Measurements from ENCODE around the gene SKI.

DNA sequence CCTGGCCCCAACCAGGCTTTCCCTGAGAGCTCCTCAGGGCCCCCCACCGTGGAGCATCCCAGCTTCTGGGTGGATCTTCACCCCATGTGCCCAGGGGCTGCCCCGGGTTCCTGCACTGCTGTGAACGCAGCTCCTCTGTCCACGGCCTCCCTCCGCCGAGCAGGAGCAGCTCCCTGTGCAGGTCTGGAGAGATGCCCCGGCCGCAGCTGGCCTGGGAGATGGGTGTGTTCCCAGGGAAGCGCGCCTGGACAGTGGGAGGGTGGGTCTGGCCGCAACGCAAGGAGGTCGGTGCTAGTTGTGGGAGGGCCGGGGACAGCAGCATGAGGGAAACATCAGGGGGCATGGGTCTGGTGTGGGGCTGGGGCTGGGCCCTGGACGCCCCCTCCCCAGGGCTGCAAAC, 91.9 kb downstream of the SKI start:
- TF ChIP-seq CBX8 (IDR thresholded peaks at IDR 0.05; ENCODE audit: borderline replicate concordance, low read depth, low read length) (no peak), CREB1 (IDR thresholded peaks at IDR 0.05) (no peak), EZH2 (IDR thresholded peaks at IDR 0.05; ENCODE audit: low read depth, low read length, severe bottlenecking) (no peak), JUN (IDR thresholded peaks at IDR 0.05; ENCODE audit: low read depth, low read length) (no peak), ATF2 (IDR thresholded peaks at IDR 0.05; ENCODE audit: low read length) (no peak), POLR2A (IDR thresholded peaks at IDR 0.05; ENCODE audit: control extremely low read depth in 1 of 2, low read depth in 2 of 2, low read length in 2 of 2) (no peak)
- TF ChIP-seq, protein P1, sequence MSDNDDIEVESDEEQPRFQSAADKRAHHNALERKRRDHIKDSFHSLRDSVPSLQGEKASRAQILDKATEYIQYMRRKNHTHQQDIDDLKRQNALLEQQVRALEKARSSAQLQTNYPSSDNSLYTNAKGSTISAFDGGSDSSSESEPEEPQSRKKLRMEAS (IDR thresholded peaks at IDR 0.05), result no peak
- TF ChIP-seq, protein P2, sequence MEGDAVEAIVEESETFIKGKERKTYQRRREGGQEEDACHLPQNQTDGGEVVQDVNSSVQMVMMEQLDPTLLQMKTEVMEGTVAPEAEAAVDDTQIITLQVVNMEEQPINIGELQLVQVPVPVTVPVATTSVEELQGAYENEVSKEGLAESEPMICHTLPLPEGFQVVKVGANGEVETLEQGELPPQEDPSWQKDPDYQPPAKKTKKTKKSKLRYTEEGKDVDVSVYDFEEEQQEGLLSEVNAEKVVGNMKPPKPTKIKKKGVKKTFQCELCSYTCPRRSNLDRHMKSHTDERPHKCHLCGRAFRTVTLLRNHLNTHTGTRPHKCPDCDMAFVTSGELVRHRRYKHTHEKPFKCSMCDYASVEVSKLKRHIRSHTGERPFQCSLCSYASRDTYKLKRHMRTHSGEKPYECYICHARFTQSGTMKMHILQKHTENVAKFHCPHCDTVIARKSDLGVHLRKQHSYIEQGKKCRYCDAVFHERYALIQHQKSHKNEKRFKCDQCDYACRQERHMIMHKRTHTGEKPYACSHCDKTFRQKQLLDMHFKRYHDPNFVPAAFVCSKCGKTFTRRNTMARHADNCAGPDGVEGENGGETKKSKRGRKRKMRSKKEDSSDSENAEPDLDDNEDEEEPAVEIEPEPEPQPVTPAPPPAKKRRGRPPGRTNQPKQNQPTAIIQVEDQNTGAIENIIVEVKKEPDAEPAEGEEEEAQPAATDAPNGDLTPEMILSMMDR (IDR thresholded peaks at IDR 0.05; ENCODE audit: control extremely low read depth in 1 of 3, insufficient read depth in 1 of 3, low read depth in 1 of 3, low read length in 3 of 3), result no peak

Measured in H1 (cell line).